ENCODE results near the gene OR56B4.

The OR56B4 gene

DNA sequence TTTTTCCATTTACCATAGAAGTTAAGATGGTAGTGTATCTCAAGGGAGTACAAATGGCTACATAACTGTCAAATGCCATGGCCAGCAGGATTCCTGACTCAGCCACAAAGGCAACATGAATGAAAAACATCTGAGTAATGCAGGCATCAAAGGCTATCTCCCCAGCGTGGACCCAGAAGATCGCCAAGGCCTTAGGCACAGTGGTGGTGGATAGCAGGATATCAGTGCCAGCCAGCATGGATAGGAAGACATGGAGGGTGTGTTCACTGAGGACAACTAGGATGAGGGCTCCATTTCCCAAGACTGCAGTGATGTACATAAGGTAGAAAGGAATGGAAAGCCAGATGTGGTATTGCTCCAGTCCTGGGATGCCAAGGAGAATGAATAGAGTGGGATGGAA lies 44.6 kb downstream of the OR56B4 start:
- no peak for DNase-seq

DNA sequence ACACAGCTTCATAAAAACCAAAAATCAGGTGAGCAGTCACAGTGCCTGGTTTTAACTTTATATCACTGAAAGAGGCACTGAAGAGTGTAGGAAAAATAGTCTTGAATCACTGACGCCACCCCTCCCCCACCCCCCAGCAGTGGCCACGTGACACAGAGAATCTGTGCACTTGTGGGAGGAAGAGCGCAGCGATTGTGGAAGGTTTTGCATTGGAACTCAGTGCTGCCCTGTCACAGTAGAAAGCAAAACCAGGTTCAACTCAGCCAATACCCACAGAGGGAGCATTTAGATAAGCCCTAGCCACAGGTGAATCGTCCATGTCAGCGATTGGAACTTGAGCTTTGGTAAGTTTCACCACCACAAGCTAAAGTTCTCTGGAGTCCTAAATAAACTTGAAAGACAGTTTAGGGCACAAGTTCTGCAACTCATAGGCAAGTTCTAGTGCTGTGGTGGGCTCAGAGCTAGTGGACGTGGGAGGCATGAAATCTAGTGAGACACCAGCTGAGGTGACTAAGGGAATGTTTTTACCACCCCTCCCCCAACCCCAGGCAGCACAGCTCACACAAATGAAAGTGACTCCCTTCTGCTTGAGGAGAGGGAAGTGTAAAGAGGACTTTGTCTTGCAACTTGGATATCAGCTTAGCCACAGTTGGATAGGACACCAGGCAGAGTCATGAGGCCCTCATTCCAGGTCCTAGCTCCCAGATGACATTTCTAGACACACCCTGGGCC lies 49.3 kb downstream of the OR56B4 start:
- DNase-seq, result no peak

All from NCI-H446 (cell line).